H1 (cell line): Measurements from ENCODE around the gene NOP9. TPM values are rescaled to one million over a fixed set of nuclear protein-coding genes. Genes with fewer than 3 reads are reported as not detected.

Source experiments
- CEBPB ChIP-seq: IDR thresholded peaks from 2 replicates; pipeline ENCODE4 v1.6.1; 2012; ENCODE audit warnings: low read depth, low read length
- CHD7 ChIP-seq: fragments of 300-600 bp; sonication (generic); IDR thresholded peaks from 2 replicates; pipeline ENCODE4 v1.7.1; 2012; ENCODE audit warnings: low read length, moderate library complexity, mild to moderate bottlenecking, inconsistent platforms; ENCODE audit not compliant: insufficient replicate concordance
- KDM1A ChIP-seq: fragments of 200-600, 300-600 bp; sonication (generic); IDR thresholded peaks from 2 replicates; pipeline ENCODE4 v1.7.1; 2016; ENCODE audit warnings: mild to moderate bottlenecking, low read length, borderline replicate concordance
- SIN3A ChIP-seq, 2 experiments: IDR thresholded peaks in 1 of 2; conservative IDR thresholded peaks in 1 of 2; 2 replicates each; pipeline ENCODE4 v1.6.1; 2011 to 2012; ENCODE audit warnings: low read length in 2 of 2, improper control_type of control experiment in 1 of 2, low read depth in 1 of 2, mild to moderate bottlenecking in 1 of 2
- TBP ChIP-seq: IDR thresholded peaks from 2 replicates; pipeline ENCODE4 v1.6.1; 2011; ENCODE audit warnings: low read depth, low read length, improper control_type of control experiment
- TEAD4 ChIP-seq: IDR thresholded peaks from 2 replicates; pipeline ENCODE4 v1.6.1; 2012; ENCODE audit warnings: low read depth, low read length, inconsistent platforms, mixed read lengths
- ZNF274 ChIP-seq: IDR thresholded peaks from 2 replicates; pipeline ENCODE4 v1.7.0; 2012; ENCODE audit warnings: low read length, borderline replicate concordance; ENCODE audit errors: extremely low read depth
- polyA plus RNA-seq, 7 experiments: library from polyadenylated mRNA; depleted of rRNA in 3 of 7; stranded (reverse) in 5 of 7; unstranded in 2 of 7; fragments of >200 nt in 5 of 7; fragments of 200-250 nt in 2 of 7; gene quantifications; 1 replicate in 5 of 7; 2 replicates in 1 of 7; 4 replicates in 1 of 7; pipeline versions ENCODE4 v1.2.1 to v1.2.3, GENCODE V29; 2011 to 2013; ENCODE audit warnings: missing spikeins in 2 of 7, mixed read lengths in 2 of 7
- total RNA-seq: library from RNA; stranded (reverse); fragmentation: NEBNext Ultra II Directional; extraction: Animal tissue kit (Norgen Biotek cat#: 25700); gene quantifications from 2 replicates; pipeline ENCODE4 v1.2.1, GENCODE V29; 2021

The NOP9 gene
- total and polyA plus RNA-seq, 2 of the 8 experiments (the other 6 are each of a cell fraction or from before 2014, with no cell fraction given) = 17.8 to 34.8 TPM

DNA sequence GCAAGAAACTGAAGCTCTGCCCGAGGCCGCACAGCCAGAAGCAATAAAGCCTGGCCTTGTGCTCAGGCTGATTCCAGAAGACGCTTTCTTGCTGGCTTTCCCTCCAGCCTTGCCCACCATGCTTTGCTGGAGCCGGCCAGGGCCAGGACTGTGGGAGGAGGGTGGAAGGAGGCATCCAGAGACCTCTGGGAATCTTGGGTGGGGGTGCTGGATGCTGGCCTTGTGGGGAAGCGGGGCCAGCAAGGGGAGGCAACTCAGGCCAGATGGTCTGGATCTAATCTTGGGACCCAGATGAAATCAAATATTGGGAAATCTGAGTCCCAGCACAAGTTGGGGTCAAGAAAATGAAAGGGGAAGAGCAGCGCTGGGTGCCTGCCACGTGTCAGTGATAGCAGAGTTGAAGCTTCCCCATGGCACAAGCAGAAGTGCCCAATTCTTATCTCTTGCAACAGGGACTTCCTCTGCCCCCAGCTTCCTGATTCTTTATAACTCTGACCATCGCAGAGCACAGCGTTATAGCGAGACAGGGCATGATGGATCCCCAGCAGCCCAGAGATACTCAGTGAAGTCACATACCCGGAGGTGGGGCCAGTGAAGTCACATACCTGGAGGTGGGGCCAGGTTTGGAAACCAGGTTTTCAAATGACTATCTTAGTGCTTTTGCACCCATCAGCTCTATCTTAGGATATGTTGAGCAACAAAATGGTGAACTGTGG, 21.9 kb upstream of the NOP9 start (continued):
- TF ChIP-seq TBP (no peak), KDM1A (no peak), ZNF274 (no peak), SIN3A (conservative IDR thresholded peaks at IDR 0.05 in 1 of 2, IDR thresholded peaks at IDR 0.05 in 1 of 2; ENCODE audit: low read depth in 1 of 2, low read length in 2 of 2) (no peak), CHD7 (no peak), CEBPB (no peak), TEAD4 (no peak)
